ENCODE data around the gene FAM171A2.

FAM171A2 gene

GRCh38 chr17:44318077-44318892, 45.4 kb downstream of the FAM171A2 start:
- no peak for DNase-seq

GRCh38 chr17:44317545-44317944, 46.1 kb downstream of the FAM171A2 start:
- no peak for DNase-seq

GRCh38 chr17:44315760-44316731, 47.6 kb downstream of the FAM171A2 start:
- no peak for DNase-seq

- DNase-seq, result peak; percentile 60
Observed at GRCh38 chr17:44314869-44315661, 48.6 kb downstream of the FAM171A2 start.

- no peak for DNase-seq
Observed at GRCh38 chr17:44314524-44314868, 49.2 kb downstream of the FAM171A2 start.

GRCh38 chr17:44314031-44314430, 49.6 kb downstream of the FAM171A2 start:
- DNase-seq, result no peak

GRCh38 chr17:44312396-44313104, 51.1 kb downstream of the FAM171A2 start:
- DNase-seq, result no peak

GRCh38 chr17:44311562-44312181, 52.0 kb downstream of the FAM171A2 start:
- no peak for DNase-seq

- DNase-seq, result no peak
Observed at GRCh38 chr17:44310609-44311376, 52.9 kb downstream of the FAM171A2 start.

GRCh38 chr17:44310188-44310587, 53.5 kb downstream of the FAM171A2 start:
- no peak for DNase-seq

- no peak for DNase-seq
Observed at GRCh38 chr17:44309472-44309871, 54.2 kb downstream of the FAM171A2 start.

- no peak for DNase-seq
Observed at GRCh38 chr17:44308865-44309264, 54.8 kb downstream of the FAM171A2 start.

GRCh38 chr17:44308320-44308818, 55.3 kb downstream of the FAM171A2 start, which contains the start of gene RUNDC3A:
TSS of gene RUNDC3A (plus strand) at chr17:44308601. CDS start at chr17:44308833, 232 bp downstream.
- peak; percentile 86 for DNase-seq

- DNase-seq, result no peak
Observed at GRCh38 chr17:44307387-44308186, 56.1 kb downstream of the FAM171A2 start.

- DNase-seq, result no peak
Observed at GRCh38 chr17:44304651-44305050, 59.0 kb downstream of the FAM171A2 start.

Data from activated naive CD4-positive, alpha-beta T cell treated with anti-CD3 and anti-CD28 coated beads, Interleukin-2, amount 50 U/mL, for 16 hours (primary cell).